ENCODE data around the gene ZNF585A.

DNA sequence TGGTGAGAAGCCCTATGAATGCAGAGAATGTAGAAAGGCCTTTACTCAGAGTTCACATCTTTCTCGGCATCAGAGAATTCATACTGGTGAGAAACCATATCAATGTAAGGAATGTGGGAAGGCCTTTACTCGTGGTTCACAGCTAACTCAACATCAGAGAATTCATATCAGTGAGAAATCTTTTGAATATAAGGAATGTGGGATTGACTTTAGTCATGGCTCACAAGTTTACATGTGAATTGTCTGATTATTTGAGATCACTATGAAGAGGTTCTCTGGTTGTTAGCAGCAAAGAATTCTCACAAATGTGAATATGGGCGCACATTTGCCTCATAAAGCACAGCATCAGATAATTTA, 43.7 kb downstream of the ZNF585A start:
- TF ChIP-seq, protein P1, sequence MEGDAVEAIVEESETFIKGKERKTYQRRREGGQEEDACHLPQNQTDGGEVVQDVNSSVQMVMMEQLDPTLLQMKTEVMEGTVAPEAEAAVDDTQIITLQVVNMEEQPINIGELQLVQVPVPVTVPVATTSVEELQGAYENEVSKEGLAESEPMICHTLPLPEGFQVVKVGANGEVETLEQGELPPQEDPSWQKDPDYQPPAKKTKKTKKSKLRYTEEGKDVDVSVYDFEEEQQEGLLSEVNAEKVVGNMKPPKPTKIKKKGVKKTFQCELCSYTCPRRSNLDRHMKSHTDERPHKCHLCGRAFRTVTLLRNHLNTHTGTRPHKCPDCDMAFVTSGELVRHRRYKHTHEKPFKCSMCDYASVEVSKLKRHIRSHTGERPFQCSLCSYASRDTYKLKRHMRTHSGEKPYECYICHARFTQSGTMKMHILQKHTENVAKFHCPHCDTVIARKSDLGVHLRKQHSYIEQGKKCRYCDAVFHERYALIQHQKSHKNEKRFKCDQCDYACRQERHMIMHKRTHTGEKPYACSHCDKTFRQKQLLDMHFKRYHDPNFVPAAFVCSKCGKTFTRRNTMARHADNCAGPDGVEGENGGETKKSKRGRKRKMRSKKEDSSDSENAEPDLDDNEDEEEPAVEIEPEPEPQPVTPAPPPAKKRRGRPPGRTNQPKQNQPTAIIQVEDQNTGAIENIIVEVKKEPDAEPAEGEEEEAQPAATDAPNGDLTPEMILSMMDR (IDR thresholded peaks at IDR 0.05), result no peak
- no peak for TF ChIP-seq POLR2A (IDR thresholded peaks at IDR 0.05)

Data from testis (tissue), 2 donors.